HCEC 1CT (cell line): ENCODE data around the gene RMND5A.
"Not testable (repeated sequence)": the region's sequence is repeated elsewhere in the genome, so short reads cannot be mapped to it uniquely, and the experiment has no call there.

Experiments used
- DNase-seq: peaks from one replicate; pipeline ENCODE4 v3.0.0-alpha.2; 2017

The RMND5A gene, protein sequence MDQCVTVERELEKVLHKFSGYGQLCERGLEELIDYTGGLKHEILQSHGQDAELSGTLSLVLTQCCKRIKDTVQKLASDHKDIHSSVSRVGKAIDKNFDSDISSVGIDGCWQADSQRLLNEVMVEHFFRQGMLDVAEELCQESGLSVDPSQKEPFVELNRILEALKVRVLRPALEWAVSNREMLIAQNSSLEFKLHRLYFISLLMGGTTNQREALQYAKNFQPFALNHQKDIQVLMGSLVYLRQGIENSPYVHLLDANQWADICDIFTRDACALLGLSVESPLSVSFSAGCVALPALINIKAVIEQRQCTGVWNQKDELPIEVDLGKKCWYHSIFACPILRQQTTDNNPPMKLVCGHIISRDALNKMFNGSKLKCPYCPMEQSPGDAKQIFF

DNA sequence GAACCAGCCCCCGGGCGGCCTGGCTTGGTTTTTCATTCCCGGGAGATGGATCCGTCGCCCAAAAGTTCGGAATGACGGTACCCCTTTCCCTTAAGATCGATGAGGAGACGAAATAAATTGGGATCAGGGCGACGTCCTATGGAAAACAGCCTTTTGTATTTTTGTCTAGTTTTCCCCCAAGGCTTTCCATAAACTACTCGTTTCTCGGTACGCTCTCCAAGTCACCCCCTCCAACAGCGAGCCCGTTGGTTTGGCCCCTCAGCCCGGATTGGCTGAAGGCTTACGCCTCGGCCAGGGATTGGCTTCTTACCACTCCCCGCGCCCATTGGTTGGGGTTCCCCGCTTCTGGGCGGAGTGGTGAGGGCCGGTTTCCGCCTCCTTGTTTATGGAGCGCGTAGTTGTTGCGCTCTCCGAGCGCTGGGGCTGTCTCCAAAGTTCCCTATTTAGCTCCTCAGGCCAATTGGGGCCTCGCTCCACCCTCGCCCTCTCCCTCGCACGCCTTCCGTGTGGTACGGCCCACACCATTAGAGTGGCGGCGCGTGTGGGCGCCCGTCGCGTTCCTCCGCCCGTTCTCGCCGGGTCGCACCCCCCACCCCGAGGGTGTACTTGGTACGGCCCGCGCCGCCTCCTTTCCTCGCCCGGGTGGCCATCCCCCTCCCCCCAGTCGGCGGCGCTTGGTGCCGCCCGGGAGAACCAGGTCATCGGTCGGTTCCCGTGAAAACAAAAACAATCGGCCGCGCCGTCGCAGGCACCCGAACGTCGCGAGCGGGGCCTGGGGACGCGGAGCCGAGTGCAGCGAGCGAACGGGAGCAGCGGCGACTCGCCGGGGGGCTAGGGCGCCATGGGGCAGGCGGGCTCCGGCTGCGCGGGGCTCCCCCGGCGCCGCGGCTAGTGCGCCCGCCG, at the start of gene RMND5A:
RMND5A (plus strand) TSS at position 655 of the 903 bp plus-strand sequence. CDS start 377 bp downstream, outside the sequence.
- peak; percentile 86 for DNase-seq

DNA sequence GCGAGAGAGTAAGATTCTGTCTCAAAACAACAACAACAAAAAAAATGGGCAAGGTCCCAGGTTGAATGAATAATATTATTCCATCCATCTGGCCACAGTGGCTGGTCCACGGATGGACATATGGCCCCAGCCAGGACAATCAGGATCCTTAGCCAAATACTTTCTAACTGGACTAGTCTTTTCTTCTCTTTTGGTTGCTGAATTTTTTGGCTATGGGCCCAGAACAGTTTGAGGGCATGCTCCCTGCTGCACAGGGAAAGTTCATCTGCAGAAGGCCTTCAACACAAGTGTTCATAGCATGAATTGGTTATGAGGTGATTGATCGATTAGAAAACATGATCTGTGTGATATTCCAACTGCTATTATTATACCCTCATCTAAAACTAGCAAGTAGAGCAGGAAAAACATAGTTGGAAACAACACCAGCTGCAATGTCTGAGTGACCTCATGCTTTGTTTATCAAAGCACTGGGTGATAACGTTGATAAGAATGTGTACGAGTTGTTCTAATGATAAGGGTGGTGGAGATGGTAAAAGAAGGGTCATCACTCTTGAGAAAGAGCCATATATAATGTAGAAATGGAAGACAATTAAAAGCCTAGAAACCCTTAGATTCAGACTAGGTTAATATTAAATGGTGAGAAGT, 48.6 kb upstream of the RMND5A start:
- DNase-seq, result peak; percentile 17

DNA sequence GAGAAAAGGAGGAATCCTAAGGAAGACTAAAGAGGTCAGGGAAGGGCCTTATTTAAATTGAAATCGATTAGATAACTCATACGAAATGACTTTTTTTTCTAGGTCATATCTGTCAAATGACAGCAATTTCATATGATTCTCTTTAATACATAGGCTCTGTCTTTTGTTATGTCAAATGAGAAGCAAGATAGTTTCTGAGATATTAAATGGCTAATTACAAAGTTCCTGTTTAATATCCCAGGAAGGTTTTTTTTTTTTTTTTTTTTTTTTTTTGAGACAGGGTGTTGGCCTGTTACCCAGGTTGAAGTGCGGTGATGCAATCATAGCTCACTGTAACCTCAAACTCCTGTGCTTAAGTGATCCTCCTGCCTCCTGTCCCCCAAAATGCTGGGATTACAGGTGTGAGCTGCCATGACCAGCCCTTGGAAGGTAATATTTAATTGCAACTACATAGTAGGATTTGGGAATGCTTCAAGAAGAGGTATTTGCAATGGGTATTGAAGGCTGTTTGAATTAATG, 48.0 kb upstream of the RMND5A start:
- no peak for DNase-seq

DNA sequence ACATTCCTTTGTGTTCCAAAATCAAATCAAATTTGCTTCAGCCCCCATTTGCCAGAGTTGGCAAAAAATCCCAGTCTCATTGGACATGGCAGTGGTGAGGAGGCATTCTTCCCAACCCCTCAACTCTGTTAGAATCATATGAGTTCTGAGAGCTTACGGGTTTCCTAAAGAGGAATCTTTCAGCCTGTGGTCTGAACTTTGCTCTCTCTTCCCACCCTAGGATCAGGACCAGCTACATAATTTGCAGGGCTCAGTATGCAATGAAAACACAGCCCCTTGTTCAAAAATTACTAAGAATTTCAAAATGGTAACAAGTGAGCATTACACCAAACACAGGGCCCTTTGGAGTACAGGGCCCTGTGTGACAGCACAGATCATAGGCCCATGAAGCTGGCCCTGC, 47.1 kb upstream of the RMND5A start:
- DNase-seq, result no peak

DNA sequence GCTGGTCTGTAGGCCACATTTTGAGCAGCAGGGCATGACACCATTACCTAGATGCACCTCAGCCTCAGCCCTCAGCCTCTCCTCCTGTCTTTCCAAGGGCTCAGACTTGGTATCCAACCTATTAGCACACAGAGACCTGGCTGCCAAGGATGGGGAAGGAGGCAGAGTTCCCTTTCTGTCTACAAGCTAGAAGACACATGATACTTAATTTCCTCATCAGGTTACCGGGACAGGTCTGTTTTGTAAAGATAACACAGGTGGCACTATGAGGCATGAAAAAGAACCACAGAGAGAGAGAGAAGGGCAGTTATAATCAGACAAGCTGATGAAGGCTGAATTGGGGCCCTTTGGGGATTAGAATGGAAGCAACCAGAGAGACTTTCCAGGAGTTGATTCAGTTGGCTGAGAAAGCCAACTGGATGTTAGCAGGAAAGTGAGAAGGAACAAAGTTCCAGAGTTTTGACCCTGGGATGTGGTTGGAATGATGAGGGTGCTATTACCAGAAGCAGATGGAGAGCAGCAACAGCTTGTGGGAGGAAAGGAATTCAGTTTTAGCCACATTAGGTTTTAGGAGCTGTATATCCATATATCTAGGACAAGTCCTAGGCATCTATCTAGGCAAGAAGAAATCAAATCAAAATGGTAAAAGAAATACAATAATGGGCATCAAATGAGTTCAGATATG, 46.0 kb upstream of the RMND5A start:
- no peak for DNase-seq

DNA sequence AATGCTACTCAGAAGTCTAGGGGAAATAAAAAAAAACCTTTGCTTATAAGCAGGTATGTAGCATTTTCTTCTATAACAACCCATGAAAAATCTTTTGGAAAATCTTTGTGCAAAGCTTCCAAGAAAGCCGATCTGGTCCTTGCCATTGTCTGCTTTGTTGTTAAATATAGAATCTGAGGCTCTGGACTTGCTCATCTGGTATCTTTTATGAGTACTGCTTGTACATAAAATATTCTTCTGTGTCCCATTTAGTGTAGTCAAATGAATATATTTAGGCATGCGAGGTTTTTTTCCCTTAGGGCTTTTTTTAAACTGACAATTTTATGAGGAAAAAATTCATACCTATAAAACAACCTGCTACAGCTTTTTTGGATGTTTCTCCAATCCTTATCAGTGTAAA, 45.0 kb upstream of the RMND5A start:
- DNase-seq, result no peak

DNA sequence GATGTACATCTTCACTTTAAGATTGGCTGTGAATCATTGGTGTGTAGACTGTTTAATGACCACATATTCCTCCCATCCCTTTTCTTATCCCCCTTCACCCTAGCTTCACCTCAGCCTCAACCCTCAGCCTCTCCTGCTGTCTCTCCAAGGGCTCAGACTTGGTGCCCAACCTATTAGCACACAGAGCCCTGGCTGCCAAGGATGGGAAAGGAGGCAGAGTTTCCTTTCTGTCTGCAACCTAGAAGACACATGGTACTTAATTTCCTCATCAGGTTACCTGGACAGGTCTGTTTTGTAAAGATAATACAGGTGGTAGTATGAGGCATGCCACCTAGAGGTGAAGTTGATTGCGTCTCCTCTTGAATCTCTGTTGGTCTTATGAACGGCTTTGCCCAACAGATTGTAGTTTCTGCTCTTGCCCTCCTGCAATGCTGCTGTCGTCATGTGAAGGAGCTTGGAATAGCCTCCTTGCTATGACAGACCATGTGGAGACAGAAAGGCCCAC, 44.5 kb upstream of the RMND5A start:
- no peak for DNase-seq

DNA sequence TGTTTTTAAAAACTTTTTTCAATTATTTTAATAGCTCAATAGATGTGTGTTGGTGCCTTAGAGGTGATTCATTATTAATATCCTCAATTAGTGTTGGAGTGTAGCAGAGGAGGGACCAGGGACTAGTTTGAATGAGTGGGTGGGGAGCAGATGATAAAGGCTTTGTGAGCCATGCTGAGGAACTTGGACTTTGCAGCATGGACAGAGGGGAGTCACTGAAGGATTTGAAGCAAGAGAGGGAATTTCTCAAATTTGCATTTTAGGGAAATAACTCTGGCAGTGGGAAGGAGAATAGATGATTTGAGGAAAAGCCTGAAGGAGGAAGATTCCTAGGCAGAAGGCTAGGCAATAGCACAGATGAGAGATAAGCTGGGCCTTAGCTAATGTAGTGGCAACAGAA, 42.3 kb upstream of the RMND5A start:
- DNase-seq, result no peak

DNA sequence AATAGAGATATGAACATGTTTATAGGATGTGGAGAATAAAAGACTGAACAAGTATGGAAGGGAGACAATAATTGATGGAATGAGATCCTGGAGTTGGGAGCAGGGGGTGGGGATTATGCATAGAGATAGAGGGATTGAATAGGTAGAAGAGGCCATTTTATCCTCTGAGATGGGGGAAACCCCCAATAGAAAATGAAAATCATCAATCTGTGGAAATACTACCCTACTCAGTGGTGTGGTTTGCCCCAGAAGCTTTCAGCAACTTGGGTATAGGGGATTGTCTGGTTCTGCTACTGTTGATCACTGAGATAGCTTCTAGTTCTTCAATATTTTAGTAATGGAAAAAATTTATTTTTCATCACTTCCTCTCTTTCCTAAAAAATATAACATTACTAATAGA, 41.1 kb upstream of the RMND5A start:
- no peak for DNase-seq

DNA sequence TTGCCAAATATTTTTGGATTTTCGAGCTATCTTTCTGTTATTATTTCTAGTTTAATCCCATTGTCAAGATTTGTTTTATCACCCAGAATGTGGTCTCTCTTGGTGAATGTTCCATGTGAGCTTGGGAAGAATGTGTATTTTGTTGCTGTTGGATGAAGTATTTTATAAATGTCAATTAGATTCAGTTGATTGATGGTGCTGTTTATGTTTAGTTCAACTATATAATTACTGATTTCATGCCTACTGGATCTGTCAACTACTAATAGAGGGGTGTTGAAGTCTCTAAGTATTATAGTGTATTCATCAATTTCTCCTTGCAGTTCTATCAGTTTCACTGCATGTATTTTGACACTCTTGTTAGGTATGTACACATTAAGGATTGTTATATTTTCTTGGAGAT, 34.7 kb upstream of the RMND5A start:
- no peak for DNase-seq

DNA sequence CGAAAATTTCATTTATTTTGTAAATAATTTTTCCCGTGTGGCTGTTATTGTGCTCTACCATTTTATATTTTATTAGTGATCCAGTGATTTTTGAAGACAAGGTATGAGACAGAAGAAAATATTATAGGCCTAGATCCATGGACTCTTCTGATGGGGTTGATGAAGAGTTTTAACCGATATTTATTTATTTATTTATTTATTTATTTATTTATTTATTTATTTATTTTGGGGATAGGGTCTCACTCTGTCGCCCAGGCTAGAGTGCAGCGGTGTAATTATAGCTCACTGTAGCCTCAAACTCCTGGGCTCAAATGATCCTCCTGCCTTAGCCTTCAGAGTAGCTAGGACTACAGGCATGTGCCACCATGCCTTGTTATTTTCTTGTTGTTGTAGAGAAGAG, 33.6 kb upstream of the RMND5A start:
- DNase-seq, result no peak

DNA sequence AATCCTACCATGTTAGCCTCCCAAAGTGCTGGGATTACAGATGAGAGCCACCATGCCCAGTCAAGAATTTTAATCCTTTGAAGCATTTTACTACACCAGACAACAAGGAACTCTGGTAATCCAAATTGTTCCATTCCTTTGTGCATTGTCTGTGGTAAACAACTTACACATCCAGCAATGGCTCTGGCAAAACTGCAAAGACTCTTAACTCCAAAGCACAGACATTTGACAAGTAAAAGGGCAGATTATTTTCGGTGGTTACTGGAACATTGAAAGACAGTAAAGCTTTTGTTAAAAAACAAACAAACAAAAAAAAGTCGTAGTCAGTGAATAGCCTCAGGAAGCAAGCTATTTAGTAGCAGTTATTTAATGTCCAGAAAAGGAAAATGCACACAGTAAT, 33.2 kb upstream of the RMND5A start:
- no peak for DNase-seq

DNA sequence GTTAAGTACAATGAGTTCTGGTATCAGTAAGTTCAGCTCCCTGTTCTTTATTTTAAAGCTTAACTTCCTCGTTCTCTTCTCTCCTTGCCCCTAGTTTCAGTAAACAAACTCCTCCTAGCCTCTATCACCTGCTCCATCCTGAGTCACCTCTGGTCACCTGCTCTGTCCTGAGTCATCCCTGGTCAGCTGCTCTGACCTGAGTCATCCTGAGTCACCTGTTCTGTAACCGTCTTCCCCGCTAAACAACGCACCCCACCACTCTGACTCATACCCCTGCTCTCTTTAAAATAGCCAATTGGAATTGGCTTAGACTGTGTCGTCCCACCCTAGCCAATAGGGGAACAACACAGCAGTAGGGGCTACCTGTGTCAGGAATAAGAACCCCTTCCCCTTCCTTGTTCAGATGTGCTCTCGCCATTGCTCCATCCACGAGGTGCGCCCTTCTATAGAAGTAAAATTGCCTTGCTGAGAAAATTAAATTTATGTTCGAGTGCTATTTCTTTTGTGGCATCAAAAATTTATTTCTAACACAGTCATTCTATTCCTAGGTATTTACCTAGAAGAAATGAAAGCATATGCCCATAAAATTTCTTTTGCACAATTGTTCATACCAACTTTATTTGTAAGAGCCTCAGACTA, 24.9 kb upstream of the RMND5A start:
- peak; percentile 57 for DNase-seq

DNA sequence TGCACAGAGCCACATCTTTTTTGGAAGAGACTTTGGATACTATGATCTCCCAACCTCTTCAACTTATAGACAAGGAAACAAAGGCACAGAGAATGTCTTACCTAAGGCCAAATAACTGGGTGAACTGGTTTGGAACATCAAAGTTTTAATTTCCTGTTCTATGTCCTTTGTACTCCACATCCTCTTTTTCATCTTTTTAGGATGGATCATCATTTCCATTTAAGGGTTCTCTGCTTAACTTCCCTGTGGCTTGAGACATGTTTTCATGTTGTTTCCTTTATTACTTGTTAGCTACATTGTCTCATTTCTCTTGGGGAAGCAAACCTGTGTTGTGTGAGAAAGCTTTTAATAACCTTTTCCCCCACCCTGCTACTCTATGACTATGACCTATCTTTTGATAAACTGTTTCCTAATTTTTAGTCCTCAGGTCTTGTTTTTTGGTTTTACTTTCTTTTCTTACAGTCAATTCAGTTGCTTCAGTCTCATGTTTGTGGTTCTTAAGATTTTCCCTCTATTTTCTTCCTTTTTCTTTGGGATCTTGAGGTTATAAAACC, 22.5 kb upstream of the RMND5A start:
- no peak for DNase-seq

DNA sequence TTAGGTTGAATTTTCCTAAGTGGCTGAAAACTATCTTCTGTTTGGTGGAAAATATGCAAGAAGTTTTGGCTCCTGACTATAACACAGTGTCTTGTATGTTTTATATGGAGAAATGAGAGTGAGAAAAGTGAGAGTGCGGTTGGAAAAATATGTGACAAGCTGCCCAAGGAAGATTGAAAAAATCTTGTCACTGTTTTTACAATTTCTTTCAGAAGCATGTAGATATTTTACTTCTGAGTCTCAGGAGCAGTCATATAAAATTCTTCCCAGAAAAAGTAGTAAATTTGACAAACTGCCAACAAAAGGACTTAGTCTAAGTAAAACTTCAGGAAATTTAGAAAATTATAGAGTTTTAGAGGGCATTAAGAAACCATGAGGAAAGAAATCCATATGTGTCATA, 19.4 kb upstream of the RMND5A start:
- no peak for DNase-seq

DNA sequence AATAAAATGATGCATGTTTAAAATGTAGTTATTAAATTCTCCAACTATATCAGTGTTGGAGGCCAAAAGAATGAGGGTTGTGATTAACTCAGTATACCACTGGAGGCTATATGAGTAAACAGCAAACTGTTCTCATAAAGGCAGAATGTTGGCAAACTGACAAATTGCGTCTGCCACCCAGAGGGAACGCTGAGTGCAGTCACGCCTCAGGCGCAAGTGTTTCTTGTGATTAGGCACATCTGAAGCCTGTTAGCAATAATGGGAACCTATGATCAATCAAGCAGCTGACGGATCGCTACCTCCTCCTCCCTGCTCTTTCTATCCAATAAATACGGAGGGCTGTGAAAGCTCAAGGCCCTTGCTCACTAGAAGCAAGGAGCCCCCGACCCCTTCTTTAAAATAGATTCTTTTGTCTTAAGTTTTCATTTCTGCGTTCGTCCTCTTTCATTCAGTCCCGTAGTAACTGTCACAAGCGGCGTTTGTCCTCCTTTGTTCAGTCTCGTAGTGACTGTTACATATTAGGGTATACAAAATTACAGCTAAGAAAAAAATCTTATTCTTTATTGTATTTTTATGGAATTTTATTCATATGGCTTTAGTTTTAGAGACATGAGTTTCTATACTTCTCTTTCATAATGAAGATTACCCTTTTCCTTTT, 16.3 kb upstream of the RMND5A start:
- DNase-seq, result peak; percentile 36

DNA sequence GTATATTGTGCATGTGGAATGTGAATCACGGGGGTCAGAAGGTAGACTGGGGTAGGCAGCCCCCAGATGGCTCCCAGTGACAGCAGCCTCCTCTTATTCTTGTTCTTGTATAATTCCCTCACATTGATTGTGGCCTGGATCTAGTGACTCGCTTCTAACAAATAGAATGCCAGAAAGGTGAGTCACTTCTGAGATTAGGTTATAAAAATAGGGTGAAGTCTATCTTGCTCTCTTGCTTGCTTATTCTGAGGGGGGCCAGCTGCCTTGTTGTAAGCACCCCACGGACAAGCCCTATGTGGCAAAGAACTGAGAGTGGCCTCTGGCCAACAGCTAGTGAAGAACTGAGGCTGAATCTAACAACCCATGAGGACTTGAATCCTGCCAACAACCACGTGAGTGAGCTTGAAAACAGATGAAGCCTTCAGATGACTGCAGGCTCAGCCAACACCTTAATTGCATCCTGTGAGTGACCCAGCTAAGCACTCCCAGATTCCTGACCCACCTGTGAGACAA, 15.6 kb upstream of the RMND5A start:
- DNase-seq, result peak; percentile 79

DNA sequence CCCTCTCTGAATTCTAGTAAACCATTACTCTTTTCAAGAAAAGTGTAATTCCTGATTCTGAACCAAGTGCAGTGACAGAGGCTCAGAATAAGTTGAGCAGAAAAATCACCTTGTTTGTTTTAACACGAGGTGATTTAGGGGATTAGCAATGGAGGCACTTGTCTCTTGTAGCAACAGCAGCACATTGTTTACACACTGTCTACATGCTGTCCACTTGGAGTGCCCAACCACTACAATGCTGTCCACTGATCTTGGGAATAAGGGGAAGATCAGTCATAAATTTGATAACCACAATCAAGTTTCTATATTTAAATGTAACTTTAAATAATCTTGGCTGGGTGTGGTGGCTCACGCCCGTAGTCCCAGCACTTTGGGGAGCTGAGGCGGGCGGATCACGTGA, 13.9 kb upstream of the RMND5A start:
- no peak for DNase-seq

DNA sequence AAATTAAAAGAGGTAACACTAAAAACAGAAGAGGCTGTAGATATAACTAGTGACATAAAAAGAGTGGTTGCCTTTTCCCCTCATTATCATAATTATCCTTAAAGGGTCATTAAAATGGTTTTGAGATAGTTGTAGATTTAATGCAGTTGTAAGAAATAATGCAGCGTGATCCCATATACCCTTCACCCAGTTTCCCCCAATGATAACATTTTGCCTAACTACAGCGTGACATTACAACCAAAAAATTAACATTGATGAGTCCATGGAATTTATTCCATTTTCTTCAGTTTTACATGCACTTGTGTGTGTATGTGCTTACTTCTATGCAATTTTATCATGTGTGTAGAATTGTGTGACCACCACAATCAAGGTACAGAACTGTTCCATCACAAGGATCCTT, 13.2 kb upstream of the RMND5A start:
- no peak for DNase-seq

DNA sequence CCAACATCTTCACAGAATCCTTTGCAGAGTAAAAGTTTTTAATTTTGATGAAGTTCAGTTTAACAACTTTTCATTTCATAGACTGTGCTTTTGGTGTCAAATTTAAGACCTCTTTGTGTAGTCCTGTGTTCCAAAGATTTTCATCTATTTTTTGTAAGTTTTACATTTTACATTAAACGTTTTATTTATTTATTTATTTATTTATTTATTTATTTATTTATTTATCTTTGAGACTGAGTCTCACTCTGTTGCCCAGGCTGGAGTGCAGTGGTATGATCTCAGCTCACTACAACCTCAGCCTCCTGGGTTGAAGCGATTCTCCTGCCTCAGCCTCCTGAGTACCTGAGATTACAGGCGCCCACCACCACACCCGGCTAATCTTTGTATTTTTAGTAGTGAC, 12.0 kb upstream of the RMND5A start:
- DNase-seq, result not testable (repeated sequence)
